Astrocyte of the spinal cord (primary cell): ENCODE measurements around the gene TENM3.
"Not testable (repeated sequence)": the region's sequence is repeated elsewhere in the genome, so short reads cannot be mapped to it uniquely, and the experiment has no call there.

Experiments used
- DNase-seq: peaks from one replicate; pipeline ENCODE4 v3.0.0; 2011; ENCODE audit warnings: low read depth, low spot score
- H3K4me3 ChIP-seq: 2 replicates; pipeline ENCODE4 v1.5.1; 2011; ENCODE audit warnings: low read depth, mild to moderate bottlenecking, low read length, moderate library complexity
- CTCF ChIP-seq: IDR thresholded peaks from 2 replicates; pipeline ENCODE4 v1.5.1; 2012; ENCODE audit warnings: low read depth, mild to moderate bottlenecking, low read length, inconsistent platforms
- in situ Hi-C: cut with HindIII; loops from 2 replicates; pipeline ENCODE4 v1.10.0; 2017; ENCODE audit warnings: low sequenced_read_pairs

TENM3 gene

GRCh38 chr4:182810103-182810615 lies 567.0 kb downstream of the TENM3 start:
- DNase-seq = no peak
- H3K4me3 ChIP-seq = no peak overlapping the region
- in situ Hi-C loops = no loop called here
- TF ChIP-seq CTCF = no peak

- DNase-seq = no peak
- no peak for TF ChIP-seq CTCF
- in situ Hi-C loops = no loop called here
- H3K4me3 ChIP-seq = no peak overlapping the region
These were observed 569.7 kb downstream of the TENM3 start for GRCh38 chr4:182812916-182813315.

DNA sequence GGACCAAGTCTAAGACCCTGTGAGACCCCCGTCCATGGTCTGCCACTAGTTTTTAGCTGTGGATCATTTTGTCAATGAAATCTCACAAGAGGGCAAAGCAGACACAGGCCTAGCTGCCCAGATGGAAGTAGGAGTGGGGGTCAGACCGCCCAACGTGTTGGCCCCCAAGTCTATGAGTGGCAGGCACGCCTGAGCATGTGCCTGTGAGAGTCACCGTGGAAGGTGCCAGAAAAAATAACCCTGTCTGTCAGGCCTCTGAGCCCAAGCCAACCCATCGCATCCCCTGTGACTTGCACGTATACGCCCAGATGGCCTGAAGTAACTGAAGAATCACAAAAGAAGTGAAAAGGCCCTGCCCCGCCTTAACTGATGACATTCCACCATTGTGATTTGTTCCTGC lies 570.9 kb downstream of the TENM3 start:
- in situ Hi-C loops = not testable (repeated sequence)

GRCh38 chr4:182818926-182819730 lies 575.9 kb downstream of the TENM3 start:
- DNase-seq = no peak
- TF ChIP-seq CTCF = no peak
- H3K4me3 ChIP-seq = no peak overlapping the region
- in situ Hi-C loops = no loop called here

More for the DNA sequence above, 570.9 kb downstream of the TENM3 start:
- H3K4me3 ChIP-seq, DNase-seq: not testable (repeated sequence)

GRCh38 chr4:182819751-182820150 lies 576.5 kb downstream of the TENM3 start:
- in situ Hi-C loops = no loop called here
- DNase-seq = no peak
- H3K4me3 ChIP-seq = no peak overlapping the region
- TF ChIP-seq CTCF = no peak

- in situ Hi-C loops = no loop called here
- no peak overlapping the region for H3K4me3 ChIP-seq
- no peak for TF ChIP-seq CTCF
- DNase-seq = no peak
These were observed 579.4 kb downstream of the TENM3 start for GRCh38 chr4:182822554-182822953.

- in situ Hi-C loops = no loop called here
- no peak for TF ChIP-seq CTCF
- no peak for DNase-seq
- H3K4me3 ChIP-seq = no peak overlapping the region
These were observed 580.4 kb downstream of the TENM3 start for GRCh38 chr4:182823576-182823975.
